Muscle layer of duodenum (tissue), 2 donors: Measurements from ENCODE around the gene WWOX.

ENCODE experiments used
- H3K27ac ChIP-seq: one replicate; pipeline ENCODE4 v1.7.0; 2013; ENCODE audit warnings: mild to moderate bottlenecking, low read length
- H3K27me3 ChIP-seq: one replicate; pipeline ENCODE4 v1.7.0; 2013; ENCODE audit warnings: low read depth, mild to moderate bottlenecking, control low read depth, low read length
- H3K36me3 ChIP-seq, 2 donors: one replicate each; pipeline ENCODE4 v1.7.0; 2013; ENCODE audit warnings: low read length in 2 of 2, control low read depth in 1 of 2, mild to moderate bottlenecking in 1 of 2; ENCODE audit not compliant: insufficient read depth in 2 of 2, control insufficient read depth in 1 of 2
- H3K4me1 ChIP-seq, 2 donors: one replicate each; pipeline ENCODE4 v1.7.0; 2013; ENCODE audit warnings: low read length in 2 of 2, mild to moderate bottlenecking in 2 of 2, control low read depth in 1 of 2, moderate library complexity in 1 of 2; ENCODE audit not compliant: insufficient read depth in 2 of 2, control insufficient read depth in 1 of 2
- H3K4me3 ChIP-seq, 2 donors: one replicate each; pipeline ENCODE4 v1.7.0; 2013; ENCODE audit warnings: low read length in 2 of 2, low read depth in 1 of 2, mild to moderate bottlenecking in 1 of 2
- H3K9me3 ChIP-seq, 2 donors: one replicate each; pipeline ENCODE4 v1.7.0; 2013; ENCODE audit warnings: low read length in 2 of 2, control low read depth in 1 of 2, mild to moderate bottlenecking in 1 of 2; ENCODE audit not compliant: control insufficient read depth in 1 of 2
- donor health status: healthy.

WWOX gene

DNA sequence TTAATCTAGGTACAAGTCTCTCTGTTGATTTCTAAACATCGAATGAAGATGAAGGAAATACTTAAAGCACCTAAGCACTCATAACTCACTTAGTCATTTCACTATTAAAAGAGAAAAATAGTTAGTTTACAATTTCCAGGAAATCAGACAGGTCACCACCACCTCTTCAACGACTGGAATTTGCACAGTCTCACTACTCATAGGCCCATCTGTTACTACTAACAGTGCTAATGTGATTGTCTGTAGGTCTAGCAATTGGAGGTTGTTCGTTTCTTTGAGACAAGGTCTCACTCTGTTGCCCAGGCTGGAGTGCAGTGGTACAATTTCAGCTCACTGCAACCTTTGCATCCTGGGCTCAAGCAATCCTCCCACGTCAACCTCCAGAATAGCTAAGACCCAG, 1056.5 kb downstream of the WWOX start:
- no peaks in the 10 kb centered on the region for H3K4me1 ChIP-seq
- H3K4me3 ChIP-seq, result no peak overlapping the region
- H3K36me3 ChIP-seq, result no peaks in the 10 kb centered on the region
- H3K27ac ChIP-seq, result no peak overlapping the region
- no peaks in the 10 kb centered on the region for H3K9me3 ChIP-seq
- no peaks in the 10 kb centered on the region for H3K27me3 ChIP-seq

DNA sequence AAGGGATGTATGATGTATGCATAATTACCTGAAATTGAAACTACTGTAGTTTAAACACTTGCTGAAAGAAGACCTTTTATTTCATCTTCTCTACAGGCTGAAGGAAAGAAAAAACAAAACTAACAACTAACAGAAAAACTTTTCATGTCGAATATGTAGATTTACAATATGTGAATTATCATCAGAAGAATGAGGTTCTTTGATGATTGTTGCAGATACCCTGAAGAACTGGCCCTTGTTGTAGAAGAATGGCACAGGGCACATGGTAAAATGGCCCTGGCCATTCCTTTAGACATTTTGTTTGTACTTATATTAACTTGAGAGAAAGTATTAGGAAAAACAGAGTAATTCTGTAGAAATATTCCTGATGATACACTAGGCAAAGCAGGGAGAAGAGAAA, 1057.3 kb downstream of the WWOX start:
- Histone ChIP-seq H3K36me3 (no peaks in the 10 kb centered on the region), H3K4me1 (no peaks in the 10 kb centered on the region), H3K9me3 (no peaks in the 10 kb centered on the region), H3K27ac (no peak overlapping the region), H3K27me3 (no peaks in the 10 kb centered on the region), H3K4me3 (no peak overlapping the region)

- no peaks in the 10 kb centered on the region for H3K27me3 ChIP-seq
- no peak overlapping the region for H3K27ac ChIP-seq
- no peaks in the 10 kb centered on the region for H3K36me3 ChIP-seq
- H3K9me3 ChIP-seq, result no peaks in the 10 kb centered on the region
- no peak overlapping the region for H3K4me3 ChIP-seq
- H3K4me1 ChIP-seq, result no peaks in the 10 kb centered on the region
Measured at GRCh38 chr16:79158337-79158736, 1058.9 kb downstream of the WWOX start.

DNA sequence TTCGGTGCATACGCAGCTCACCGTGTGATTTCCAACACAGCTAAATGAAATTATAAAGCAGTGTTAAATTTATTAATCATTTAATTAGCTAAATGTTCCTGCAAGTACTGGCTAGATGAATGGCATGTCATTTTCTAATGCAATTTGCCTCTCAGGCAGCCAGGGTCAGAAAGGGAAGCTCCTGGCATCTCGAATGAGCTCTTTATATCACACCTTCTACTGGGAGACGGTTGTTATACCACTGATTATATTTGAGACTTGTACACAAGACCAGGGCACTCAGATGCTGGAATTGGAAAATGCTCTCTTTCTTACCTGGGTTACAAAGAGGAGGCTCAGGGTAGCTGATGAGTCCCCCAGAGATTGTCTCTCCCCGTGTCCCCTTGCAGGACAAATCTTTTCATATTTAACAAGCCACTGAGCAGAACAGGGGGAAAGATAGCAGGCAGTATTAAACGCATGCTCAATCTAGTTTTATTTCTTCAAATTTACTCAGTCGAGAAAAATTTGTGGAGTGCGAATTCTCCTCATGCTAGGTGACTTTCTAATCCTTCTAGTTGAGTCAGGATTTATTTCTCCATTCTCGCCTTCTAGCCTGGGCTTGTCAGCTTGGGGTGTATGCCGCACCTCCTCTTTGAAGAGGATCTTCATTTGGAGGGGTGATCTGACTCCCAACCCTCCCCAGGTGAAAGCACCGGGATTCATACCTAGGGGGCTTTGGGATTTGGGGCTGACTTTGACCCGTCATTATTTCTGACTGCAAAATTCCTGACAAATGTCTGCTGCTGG, 1060.0 kb downstream of the WWOX start:
- Histone ChIP-seq H3K4me3 (no peak overlapping the region), H3K27ac (no peak overlapping the region), H3K27me3 (no peaks in the 10 kb centered on the region), H3K9me3 (no peaks in the 10 kb centered on the region), H3K36me3 (no peaks in the 10 kb centered on the region), H3K4me1 (no peaks in the 10 kb centered on the region)

- Histone ChIP-seq H3K9me3 (peaks cover 0 to 5% of the 10 kb centered on the region in 2 donors), H3K27me3 (no peaks in the 10 kb centered on the region), H3K36me3 (no peaks in the 10 kb centered on the region), H3K4me3 (no peak overlapping the region), H3K27ac (no peak overlapping the region), H3K4me1 (no peaks in the 10 kb centered on the region)
Measured at GRCh38 chr16:79162977-79163376, 1063.5 kb downstream of the WWOX start.

DNA sequence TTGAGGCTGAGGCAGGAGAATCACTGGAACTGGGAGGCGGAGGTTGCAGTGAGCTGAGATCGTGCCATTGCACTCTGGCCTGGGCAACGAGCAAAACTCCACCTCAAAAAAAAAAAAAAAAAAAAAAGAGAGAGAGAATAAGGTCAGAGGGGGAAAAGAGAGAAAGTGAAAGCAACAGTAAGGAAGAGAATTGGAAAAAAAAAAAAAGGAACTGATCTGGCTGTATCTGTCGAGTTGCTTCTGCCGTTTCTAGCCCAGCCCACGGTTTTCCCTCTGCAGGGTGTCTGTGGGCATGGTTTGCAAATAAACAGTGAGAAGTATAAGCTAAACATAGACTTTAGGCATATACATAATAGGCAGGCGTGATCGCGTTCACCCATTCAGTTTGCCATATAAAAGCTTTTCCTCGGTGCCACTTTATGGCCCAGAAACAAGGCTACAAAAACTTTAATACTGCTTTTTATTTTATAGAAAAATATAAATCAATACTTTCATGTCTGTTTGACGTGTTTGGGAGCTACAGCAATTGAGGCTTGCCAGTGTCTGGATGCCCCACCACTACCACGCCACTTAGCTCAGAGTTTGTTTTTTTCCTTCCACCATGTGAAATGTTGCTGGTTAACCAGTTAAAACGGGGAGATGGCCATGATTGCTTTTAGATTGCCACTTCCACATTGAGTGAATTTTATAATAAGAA, 1064.4 kb downstream of the WWOX start:
- peaks cover 0 to 6% of the 10 kb centered on the region in 2 donors for H3K9me3 ChIP-seq
- H3K4me1 ChIP-seq, result no peaks in the 10 kb centered on the region
- no peaks in the 10 kb centered on the region for H3K36me3 ChIP-seq
- peak overlapping the region; percentile 41 to 51 for H3K4me3 ChIP-seq
- H3K27me3 ChIP-seq, result no peaks in the 10 kb centered on the region
- H3K27ac ChIP-seq, result peak overlapping the region; percentile 34

DNA sequence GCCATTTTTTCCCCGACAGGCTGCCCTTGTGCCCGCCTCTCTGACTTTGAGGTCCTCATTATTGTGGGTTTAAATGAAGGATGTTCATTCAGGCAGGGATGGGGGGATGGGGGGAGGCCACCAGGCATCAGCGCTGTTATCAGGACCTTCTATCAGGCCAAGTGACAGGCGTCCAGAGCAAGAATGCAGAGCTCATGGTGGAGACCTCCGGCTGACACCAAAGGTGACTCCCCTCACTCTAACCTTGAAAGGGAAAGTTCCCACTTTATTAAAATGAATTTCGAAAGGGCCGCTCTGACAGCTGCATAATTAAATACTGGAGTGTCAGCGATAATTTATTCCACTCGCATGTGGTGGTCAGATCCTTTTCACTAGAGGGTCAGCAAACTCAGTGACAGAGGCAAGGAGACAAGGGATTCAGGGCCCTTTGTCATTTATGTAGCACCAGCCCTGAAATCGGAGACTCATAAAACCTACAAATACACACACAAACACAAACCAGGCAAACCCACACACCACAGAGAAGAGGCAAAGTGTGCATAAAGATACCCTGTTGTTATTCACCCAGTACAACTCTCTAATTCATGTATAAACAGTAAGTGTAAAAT, 1065.0 kb downstream of the WWOX start:
- H3K9me3 ChIP-seq, result peaks cover 0 to 6% of the 10 kb centered on the region in 2 donors
- H3K27ac ChIP-seq, result no peak overlapping the region
- peak overlapping the region in 1 of 2 donors; percentile 41 for H3K4me3 ChIP-seq
- H3K36me3 ChIP-seq, result no peaks in the 10 kb centered on the region
- no peaks in the 10 kb centered on the region for H3K4me1 ChIP-seq
- H3K27me3 ChIP-seq, result no peaks in the 10 kb centered on the region

DNA sequence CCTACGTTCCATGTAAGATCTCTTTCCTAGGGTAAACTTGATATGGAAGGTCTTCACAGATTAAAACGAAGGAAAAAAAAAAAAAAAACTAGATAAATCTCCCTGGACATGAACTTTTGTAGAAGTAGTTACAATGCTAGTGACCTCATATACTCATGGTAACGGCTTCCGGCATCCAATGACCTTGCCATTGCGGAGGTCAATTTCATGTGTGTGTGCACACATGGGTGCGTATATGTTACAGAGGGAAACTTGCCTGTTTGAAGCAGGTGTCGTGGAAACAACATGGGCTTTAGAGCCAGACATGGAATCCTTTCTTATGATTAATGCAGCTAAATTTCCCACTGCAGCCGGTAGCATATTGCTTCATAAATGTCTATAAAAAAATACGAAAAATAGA, 1065.6 kb downstream of the WWOX start:
- Histone ChIP-seq H3K4me1 (no peaks in the 10 kb centered on the region), H3K9me3 (peaks cover 0 to 6% of the 10 kb centered on the region in 2 donors), H3K36me3 (no peaks in the 10 kb centered on the region), H3K27ac (no peak overlapping the region), H3K27me3 (no peaks in the 10 kb centered on the region), H3K4me3 (no peak overlapping the region)

GRCh38 chr16:79165506-79165905, 1066.1 kb downstream of the WWOX start:
- peaks cover 0 to 6% of the 10 kb centered on the region in 2 donors for H3K9me3 ChIP-seq
- H3K36me3 ChIP-seq, result no peaks in the 10 kb centered on the region
- H3K27me3 ChIP-seq, result no peaks in the 10 kb centered on the region
- no peaks in the 10 kb centered on the region for H3K4me1 ChIP-seq
- H3K4me3 ChIP-seq, result no peak overlapping the region
- H3K27ac ChIP-seq, result no peak overlapping the region

GRCh38 chr16:79167893-79168292, 1068.4 kb downstream of the WWOX start:
- H3K4me1 ChIP-seq, result no peaks in the 10 kb centered on the region
- no peak overlapping the region for H3K4me3 ChIP-seq
- H3K9me3 ChIP-seq, result peaks cover 0 to 6% of the 10 kb centered on the region in 2 donors
- H3K36me3 ChIP-seq, result no peaks in the 10 kb centered on the region
- no peaks in the 10 kb centered on the region for H3K27me3 ChIP-seq
- no peak overlapping the region for H3K27ac ChIP-seq

GRCh38 chr16:79168321-79168720, 1068.9 kb downstream of the WWOX start:
- H3K4me1 ChIP-seq, result no peaks in the 10 kb centered on the region
- no peak overlapping the region for H3K27ac ChIP-seq
- no peaks in the 10 kb centered on the region for H3K36me3 ChIP-seq
- no peaks in the 10 kb centered on the region for H3K27me3 ChIP-seq
- no peak overlapping the region for H3K4me3 ChIP-seq
- H3K9me3 ChIP-seq, result peaks cover 0 to 6% of the 10 kb centered on the region in 2 donors
